Effector memory CD8-positive, alpha-beta T cell (primary cell): ENCODE measurements around the gene GLUL.
"Not testable (repeated sequence)": the region's sequence is repeated elsewhere in the genome, so short reads cannot be mapped to it uniquely, and the experiment has no call there.

Experiments used
- ATAC-seq: fragments of 150-1000 bp; cut with Tn5 transposase; replicated peaks from 2 replicates; pipeline ENCODE4 v1.10.0; 2021; ENCODE audit warnings: mild to moderate bottlenecking, moderate library complexity
- DNase-seq, 3 experiments: peaks; one replicate each; pipeline ENCODE4 v3.0.0; 2021
- H3K27ac Mint-ChIP-seq, 2 donors: one replicate each; pipeline ENCODE4 v1.8.0; 2022; ENCODE audit warnings: mild to moderate bottlenecking in 2 of 2, mixed read lengths in 2 of 2, moderate library complexity in 2 of 2
- H3K27me3 Mint-ChIP-seq, 2 donors: one replicate each; pipeline ENCODE4 v1.8.0; 2022; ENCODE audit warnings: mixed read lengths in 2 of 2
- H3K36me3 Mint-ChIP-seq: one replicate; pipeline ENCODE4 v1.8.0; 2022; ENCODE audit warnings: mild to moderate bottlenecking, moderate library complexity, mixed read lengths; ENCODE audit not compliant: insufficient read depth
- H3K4me1 Mint-ChIP-seq, 2 donors: one replicate each; pipeline ENCODE4 v1.8.0; 2022; ENCODE audit warnings: low read depth in 2 of 2, mixed read lengths in 2 of 2
- H3K4me3 Mint-ChIP-seq, 2 donors: one replicate each; pipeline ENCODE4 v1.8.0; 2022; ENCODE audit warnings: mild to moderate bottlenecking in 2 of 2, mixed read lengths in 2 of 2, moderate library complexity in 2 of 2
- H3K9me3 Mint-ChIP-seq, 2 donors: one replicate each; pipeline ENCODE4 v1.8.0; 2022; ENCODE audit warnings: mixed read lengths in 2 of 2

Gene GLUL

GRCh38 chr1:182388392-182389134 is 3.0 kb downstream of the GLUL start:
- Mint-ChIP-seq H3K4me3 (peak overlapping the region; percentile 93 to 99), H3K27ac (peak overlapping the region; percentile 90 to 96), H3K9me3 (no peaks in the 10 kb centered on the region), H3K36me3 (peaks cover 42% of the 10 kb centered on the region), H3K27me3 (no peaks in the 10 kb centered on the region), H3K4me1 (peaks cover 28 to 29% of the 10 kb centered on the region in 2 donors)
- ATAC-seq (no peak), DNase-seq (no peak)

GRCh38 chr1:182387566-182387965 is 4.0 kb downstream of the GLUL start:
- peaks cover 25 to 29% of the 10 kb centered on the region in 2 donors for H3K4me1 Mint-ChIP-seq
- peaks cover 48% of the 10 kb centered on the region for H3K36me3 Mint-ChIP-seq
- peak overlapping the region; percentile 44 to 77 for H3K27ac Mint-ChIP-seq
- no peaks in the 10 kb centered on the region for H3K9me3 Mint-ChIP-seq
- DNase-seq, result no peak
- H3K27me3 Mint-ChIP-seq, result no peaks in the 10 kb centered on the region
- ATAC-seq, result no peak
- H3K4me3 Mint-ChIP-seq, result no peak overlapping the region

- Mint-ChIP-seq H3K4me1 (peaks cover 25 to 29% of the 10 kb centered on the region in 2 donors), H3K9me3 (no peaks in the 10 kb centered on the region), H3K4me3 (no peak overlapping the region), H3K27ac (no peak overlapping the region), H3K27me3 (no peaks in the 10 kb centered on the region), H3K36me3 (peaks cover 48% of the 10 kb centered on the region)
- ATAC-seq (no peak), DNase-seq (no peak)
Measured at GRCh38 chr1:182386980-182387379, 4.6 kb downstream of the GLUL start.

GRCh38 chr1:182385885-182386853 is 5.4 kb downstream of the GLUL start:
- Mint-ChIP-seq H3K27ac (no peak overlapping the region), H3K27me3 (no peaks in the 10 kb centered on the region), H3K36me3 (peaks cover 45% of the 10 kb centered on the region), H3K9me3 (no peaks in the 10 kb centered on the region), H3K4me3 (no peak overlapping the region), H3K4me1 (peaks cover 24 to 27% of the 10 kb centered on the region in 2 donors)
- ATAC-seq, result no peak
- DNase-seq, result no peak

GRCh38 chr1:182384387-182384960 is 7.1 kb downstream of the GLUL start:
- no peak overlapping the region for H3K4me3 Mint-ChIP-seq
- ATAC-seq (no peak), DNase-seq (no peak)
- no peaks in the 10 kb centered on the region for H3K27me3 Mint-ChIP-seq
- H3K9me3 Mint-ChIP-seq, result no peaks in the 10 kb centered on the region
- peaks cover 11 to 13% of the 10 kb centered on the region in 2 donors for H3K4me1 Mint-ChIP-seq
- peaks cover 35% of the 10 kb centered on the region for H3K36me3 Mint-ChIP-seq
- H3K27ac Mint-ChIP-seq, result no peak overlapping the region

- DNase-seq (no peak), ATAC-seq (no peak)
- Mint-ChIP-seq H3K4me1 (peaks cover 6 to 9% of the 10 kb centered on the region in 2 donors), H3K27me3 (no peaks in the 10 kb centered on the region), H3K4me3 (no peak overlapping the region), H3K9me3 (no peaks in the 10 kb centered on the region), H3K27ac (no peak overlapping the region), H3K36me3 (peaks cover 35% of the 10 kb centered on the region)
Measured at GRCh38 chr1:182383934-182384333, 7.7 kb downstream of the GLUL start.

- Mint-ChIP-seq H3K9me3 (no peaks in the 10 kb centered on the region), H3K4me1 (peaks cover 3 to 6% of the 10 kb centered on the region in 2 donors), H3K4me3 (no peak overlapping the region), H3K27ac (peak overlapping the region in 1 of 2 donors; percentile 46), H3K36me3 (peaks cover 35% of the 10 kb centered on the region), H3K27me3 (no peaks in the 10 kb centered on the region)
- ATAC-seq (no peak), DNase-seq (no peak)
Measured at GRCh38 chr1:182383037-182383661, 8.4 kb downstream of the GLUL start.

GRCh38 chr1:182381962-182382819 is 9.4 kb downstream of the GLUL start:
- Mint-ChIP-seq H3K4me3 (no peak overlapping the region), H3K27me3 (no peaks in the 10 kb centered on the region), H3K4me1 (no peaks in the 10 kb centered on the region), H3K27ac (peak overlapping the region; percentile 3 to 46), H3K9me3 (no peaks in the 10 kb centered on the region), H3K36me3 (peaks cover 35% of the 10 kb centered on the region)
- DNase-seq, result no peak
- no peak for ATAC-seq

- Mint-ChIP-seq H3K4me1 (no peaks in the 10 kb centered on the region), H3K9me3 (no peaks in the 10 kb centered on the region), H3K4me3 (no peak overlapping the region), H3K27me3 (no peaks in the 10 kb centered on the region), H3K27ac (no peak overlapping the region), H3K36me3 (peaks cover 16% of the 10 kb centered on the region)
- no peak for DNase-seq
- no peak for ATAC-seq
Measured at GRCh38 chr1:182380199-182380598, 11.4 kb downstream of the GLUL start.

GRCh38 chr1:182379781-182380180 is 11.8 kb downstream of the GLUL start:
- not testable (repeated sequence) for H3K27me3 Mint-ChIP-seq, H3K4me1 Mint-ChIP-seq, H3K4me3 Mint-ChIP-seq, H3K27ac Mint-ChIP-seq, DNase-seq, ATAC-seq, H3K9me3 Mint-ChIP-seq
- peaks cover 14% of the 10 kb centered on the region for H3K36me3 Mint-ChIP-seq

- ATAC-seq, result no peak
- no peak for DNase-seq
- no peak overlapping the region for H3K4me3 Mint-ChIP-seq
- no peaks in the 10 kb centered on the region for H3K36me3 Mint-ChIP-seq
- H3K27ac Mint-ChIP-seq, result no peak overlapping the region
- no peaks in the 10 kb centered on the region for H3K9me3 Mint-ChIP-seq
- no peaks in the 10 kb centered on the region for H3K4me1 Mint-ChIP-seq
- H3K27me3 Mint-ChIP-seq, result no peaks in the 10 kb centered on the region
Measured at GRCh38 chr1:182376936-182377574, 14.5 kb downstream of the GLUL start.

- Mint-ChIP-seq H3K4me3 (no peak overlapping the region), H3K27ac (peak overlapping the region in 1 of 2 donors; percentile 35), H3K4me1 (no peaks in the 10 kb centered on the region), H3K36me3 (no peaks in the 10 kb centered on the region), H3K9me3 (no peaks in the 10 kb centered on the region), H3K27me3 (no peaks in the 10 kb centered on the region)
- DNase-seq, result no peak
- no peak for ATAC-seq
Measured at GRCh38 chr1:182374101-182374834, 17.3 kb downstream of the GLUL start.
